ENCODE results near the gene POTEG.
"Not testable (repeated sequence)": the region's sequence is repeated elsewhere in the genome, so short reads cannot be mapped to it uniquely, and the experiment has no call there.

Gene POTEG

DNA sequence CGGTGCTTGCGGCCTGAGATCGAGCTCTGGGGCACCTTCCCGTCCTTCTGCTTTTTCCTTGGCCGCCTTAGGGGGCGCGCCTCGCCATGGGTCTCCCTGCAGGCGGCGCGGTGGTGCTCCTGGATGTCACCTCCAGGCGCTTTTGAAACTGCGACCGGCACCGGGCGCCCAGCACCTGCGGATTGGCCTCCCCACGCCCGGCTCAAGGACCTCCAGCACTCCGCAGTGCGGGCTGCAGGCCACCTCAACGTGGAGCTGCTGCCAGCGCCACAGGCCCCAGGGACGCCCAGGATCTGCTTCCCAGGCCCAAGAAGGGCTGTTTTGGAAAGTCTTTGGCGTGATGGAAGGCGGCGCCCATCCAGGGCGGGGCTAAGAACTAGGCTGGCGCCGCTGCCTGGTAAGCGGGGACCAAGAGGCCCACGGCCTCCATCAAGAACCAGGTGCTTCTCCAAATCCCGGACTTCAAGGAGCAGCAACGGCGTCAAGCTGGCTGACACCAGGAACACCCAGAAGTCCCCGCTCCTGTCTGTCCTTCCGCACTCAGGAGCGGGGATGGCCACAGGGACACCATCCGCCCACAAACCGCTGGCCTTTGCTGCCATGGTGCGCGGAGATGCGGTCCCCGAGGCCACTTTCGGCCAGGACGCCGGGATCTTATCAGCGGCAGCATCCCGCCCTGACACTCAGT lies 61.2 kb downstream of the POTEG start:
- DNase-seq, result peak; percentile 41

DNA sequence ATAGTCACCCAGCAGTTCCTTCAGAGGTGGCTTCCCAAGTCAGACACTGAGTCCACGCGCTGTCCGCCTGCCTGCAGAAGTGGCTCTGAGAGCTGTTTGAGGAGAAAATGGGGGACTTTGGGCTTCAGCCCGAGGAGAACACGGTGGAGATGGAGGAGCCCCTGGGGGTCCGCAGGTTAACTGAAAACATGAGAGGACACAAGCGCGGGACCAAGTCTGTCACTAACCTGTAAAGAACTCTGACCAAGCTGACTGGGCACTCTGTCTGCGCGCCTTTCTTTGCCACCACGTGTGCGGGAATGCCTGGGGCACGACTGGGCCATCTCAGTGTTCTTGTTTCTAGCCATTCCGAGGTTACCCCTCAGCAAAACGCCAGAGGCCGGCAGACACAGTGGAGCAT lies 62.4 kb downstream of the POTEG start:
- DNase-seq, result not testable (repeated sequence)

- not testable (repeated sequence) for DNase-seq
These were observed 71.3 kb downstream of the POTEG start for GRCh38 chr14:19362803-19363202.

DNA sequence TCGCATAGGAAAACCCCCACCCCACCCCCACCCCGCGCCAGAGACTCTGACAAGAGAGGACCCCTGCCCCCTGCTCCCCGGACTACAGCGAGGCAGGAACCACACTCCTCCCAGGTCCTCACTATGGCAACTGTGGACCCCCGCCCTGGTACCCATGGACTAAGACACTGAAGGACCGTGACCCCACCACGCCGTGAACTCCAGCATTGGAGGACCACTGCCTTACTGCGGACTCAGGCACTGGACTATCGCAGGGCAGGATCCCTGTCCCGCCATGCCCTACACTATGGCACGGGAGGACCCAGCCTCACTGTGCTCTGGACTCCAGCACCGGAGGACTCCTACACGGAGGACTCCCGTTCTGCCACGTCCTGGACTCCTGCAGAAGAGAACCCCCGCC lies 71.8 kb downstream of the POTEG start:
- DNase-seq, result not testable (repeated sequence)

DNA sequence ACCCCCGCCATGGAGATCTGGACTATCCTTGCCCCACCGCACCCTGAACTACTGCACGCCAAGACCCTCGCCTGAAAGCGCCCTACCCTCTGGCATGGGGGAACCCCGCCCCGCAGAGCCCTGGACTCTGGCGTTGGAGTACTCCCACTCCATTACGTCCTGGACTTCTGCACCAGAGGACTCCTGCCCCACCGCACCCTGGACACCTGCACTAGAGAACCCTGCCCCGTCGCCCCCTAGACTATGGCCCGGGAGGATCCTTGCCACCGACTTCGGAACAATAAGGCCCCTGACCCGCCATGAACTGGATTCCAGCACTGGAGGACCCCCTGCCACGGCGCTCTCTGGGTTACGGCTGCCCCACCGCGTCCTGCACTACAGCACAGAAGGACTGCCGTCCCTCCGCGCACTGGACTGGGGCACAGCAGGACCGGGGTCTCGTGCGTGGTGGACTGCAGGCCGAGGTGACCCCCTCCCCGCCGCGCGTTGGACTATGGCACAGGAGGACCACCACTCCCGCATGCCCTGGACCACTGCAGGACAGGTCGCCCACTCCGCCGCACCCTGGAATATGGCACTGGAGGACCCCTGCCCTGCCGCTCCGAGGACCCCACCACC lies 72.4 kb downstream of the POTEG start:
- DNase-seq, result not testable (repeated sequence)

GRCh38 chr14:19360937-19361635 lies 73.1 kb downstream of the POTEG start:
- DNase-seq, result not testable (repeated sequence)
